Measurements from ENCODE around the gene S100A12.

The S100A12 gene

GRCh38 chr1:153396461-153396860 lies 21.0 kb upstream of the S100A12 start:
- DNase-seq = no peak

- DNase-seq = no peak
These were observed 20.4 kb upstream of the S100A12 start for GRCh38 chr1:153395776-153396175.

DNA sequence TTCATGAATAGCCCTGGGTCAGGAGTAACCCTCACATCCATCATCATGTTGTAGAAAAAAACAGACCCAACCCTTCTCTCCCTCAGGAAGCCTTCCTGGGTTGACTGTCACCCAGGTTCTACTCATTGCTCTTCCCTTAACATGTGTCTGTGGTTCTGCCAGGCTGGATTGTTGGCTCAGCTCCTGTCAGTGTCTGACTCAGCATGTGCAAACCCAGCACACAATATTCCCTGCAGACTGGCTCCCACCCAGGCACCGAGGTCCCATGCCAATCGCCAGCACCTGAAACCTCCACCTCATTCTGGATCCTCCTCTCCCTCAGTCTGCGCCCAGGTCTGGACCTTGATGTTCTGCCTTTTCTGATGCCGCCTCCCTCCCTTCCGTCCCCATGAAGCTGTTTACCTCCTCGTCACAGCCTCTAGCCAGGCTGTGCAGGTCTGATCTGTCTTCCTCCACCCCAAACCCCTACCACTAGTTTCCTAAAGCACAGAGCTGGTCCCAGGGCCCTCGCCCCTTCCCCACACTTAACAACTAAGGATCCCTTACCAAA lies 19.8 kb upstream of the S100A12 start:
- DNase-seq = no peak

DNA sequence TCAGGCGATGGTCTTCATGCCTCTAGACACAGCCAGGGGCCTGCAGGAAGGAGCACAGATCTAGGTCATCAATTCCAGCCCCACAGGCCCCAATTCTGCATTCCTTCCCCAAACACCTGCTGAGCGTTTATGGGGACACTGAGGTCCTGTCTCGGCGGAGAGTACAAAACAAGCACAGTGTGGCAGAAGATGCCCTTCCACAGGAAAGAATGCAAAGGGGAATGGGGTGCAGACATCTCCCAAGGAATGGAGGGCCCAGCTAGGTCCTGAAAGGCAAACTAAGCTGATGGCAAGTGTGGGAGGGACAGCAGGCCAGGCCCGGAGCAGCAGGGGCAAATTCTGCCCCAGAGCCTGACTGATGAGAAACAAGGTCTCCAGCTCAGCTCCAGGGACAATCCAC lies 19.0 kb upstream of the S100A12 start:
- no peak for DNase-seq

DNA sequence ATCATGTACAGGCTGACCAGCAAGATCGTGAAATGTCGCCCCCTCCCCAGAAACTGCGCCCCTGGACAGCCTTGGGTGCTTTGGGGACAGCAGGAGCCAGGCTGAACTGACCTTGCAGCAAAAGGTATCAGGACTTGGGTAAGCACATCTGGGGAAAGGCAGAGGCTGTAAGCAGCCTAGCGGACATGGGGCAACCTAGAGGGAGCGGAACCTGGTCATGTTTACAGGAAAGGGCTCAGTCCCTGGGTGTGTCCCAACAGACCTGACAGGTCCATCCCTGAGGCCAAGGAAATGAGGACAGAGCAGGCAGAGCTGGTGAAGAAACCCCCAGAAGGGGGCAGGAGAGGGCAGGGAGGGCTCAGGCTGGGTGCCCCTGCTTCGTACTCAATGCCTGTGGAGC lies 18.5 kb upstream of the S100A12 start:
- DNase-seq = no peak

DNA sequence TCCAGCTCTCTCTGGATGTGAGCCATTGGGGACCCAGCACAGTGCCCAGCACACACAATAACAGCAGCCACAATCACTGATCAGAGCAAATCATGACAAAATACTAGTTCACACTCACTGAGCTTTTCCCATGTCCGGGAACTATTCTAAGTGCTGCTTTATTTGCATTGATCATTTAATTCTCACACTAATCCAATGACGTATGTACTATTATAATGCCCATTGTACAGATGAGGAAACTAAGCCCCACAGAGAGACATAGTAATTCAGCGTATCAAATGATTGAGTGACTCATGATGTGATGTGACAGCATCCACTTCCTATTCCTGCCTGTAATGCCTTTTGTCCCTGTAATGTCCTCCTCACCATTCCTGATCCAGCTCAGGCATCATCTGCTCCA lies 17.4 kb upstream of the S100A12 start:
- no peak for DNase-seq

DNA sequence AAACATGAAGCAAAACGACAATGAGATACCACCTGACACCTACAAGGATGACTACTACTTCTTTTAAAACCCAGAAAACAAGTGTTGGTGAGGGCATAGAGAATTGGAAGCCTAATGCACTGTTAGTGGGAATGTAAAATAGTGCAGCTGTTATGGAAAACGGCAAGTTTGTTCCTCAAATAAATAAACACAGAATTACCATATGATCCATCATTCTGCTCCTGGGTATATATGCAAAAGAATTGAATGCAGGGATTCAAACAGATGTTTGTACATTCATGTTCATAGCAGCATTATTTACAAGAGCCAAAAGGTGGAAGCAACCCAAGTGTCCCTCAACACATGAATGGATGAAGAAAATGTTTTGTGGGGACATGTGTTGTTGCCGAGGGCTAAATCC lies 16.8 kb upstream of the S100A12 start:
- no peak for DNase-seq

GRCh38 chr1:153390938-153391710 lies 15.7 kb upstream of the S100A12 start, which contains the start of gene S100A8:
Gene S100A8, minus strand, starts transcription at chr1:153391073. Its CDS starts 538 bp downstream, at chr1:153390535.
- DNase-seq = no peak

GRCh38 chr1:153389973-153390879 lies 14.8 kb upstream of the S100A12 start:
- DNase-seq = no peak

DNA sequence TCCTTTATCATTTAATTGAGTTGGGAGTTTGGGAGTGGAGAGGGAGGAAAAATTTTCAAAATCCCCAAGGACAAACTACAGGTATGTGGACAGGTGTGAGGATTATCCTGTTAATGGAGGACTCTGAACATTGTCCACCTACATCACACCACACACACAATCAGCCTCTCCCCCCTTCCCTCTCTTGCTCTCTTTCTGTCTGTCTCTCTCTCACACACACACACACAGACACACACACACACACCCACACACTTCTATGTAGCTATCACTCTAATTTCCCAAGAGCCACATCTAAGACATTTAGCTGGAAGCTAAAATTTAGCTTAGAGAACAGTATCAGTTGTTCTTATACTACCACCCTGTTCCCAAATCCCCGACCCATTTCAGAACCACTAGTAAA lies 14.0 kb upstream of the S100A12 start:
- no peak for DNase-seq

GRCh38 chr1:153387785-153388184 lies 12.4 kb upstream of the S100A12 start:
- DNase-seq = no peak

DNA sequence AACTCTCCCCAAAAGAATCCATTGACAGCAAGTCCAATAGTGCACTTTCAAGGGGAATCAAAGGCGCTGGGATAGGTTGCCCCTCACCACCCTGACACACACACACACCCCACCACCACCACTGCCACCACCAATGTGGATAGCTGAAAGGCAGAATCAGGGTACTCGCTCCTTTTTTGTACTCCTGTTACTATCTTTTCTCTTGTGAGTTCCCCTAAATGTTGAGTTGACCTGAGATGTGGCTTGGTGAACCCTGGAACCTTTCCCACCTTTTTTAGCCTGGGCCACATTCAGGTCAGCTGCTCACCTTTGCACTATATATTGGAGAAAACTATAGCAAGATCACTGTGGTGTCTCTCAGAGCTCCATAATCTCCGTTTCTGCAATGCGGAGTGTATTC lies 11.6 kb upstream of the S100A12 start:
- no peak for DNase-seq

GRCh38 chr1:153386500-153386901 lies 11.1 kb upstream of the S100A12 start:
- no peak for DNase-seq

DNA sequence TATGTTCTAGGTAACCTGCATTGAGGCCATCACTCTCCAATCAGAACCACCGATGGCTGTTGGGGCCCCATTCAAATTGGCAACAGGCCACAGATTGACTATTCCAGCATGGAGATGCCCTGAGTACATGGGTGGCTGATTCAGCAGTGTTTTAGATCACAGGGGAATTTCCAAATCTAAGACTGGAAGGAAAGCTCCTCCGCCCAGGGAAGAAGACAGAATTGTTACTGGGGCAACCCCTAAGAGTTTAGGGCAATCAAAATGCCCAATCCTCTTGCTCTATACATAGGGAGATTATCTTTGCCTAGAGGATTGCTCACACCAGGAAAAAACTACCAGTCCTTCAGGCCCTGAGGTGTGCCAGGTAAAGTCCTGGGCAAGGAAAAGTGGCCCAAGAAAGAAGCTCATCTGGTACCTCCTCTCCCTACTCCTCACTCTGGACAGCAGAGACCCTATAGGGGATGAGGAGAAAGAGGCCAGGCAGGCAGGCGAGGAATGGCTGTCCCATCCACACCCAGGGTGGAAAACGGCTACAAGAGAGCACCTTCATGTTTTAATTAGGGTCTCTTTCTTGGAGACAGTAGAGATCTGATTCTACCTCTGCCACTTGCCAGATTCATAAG lies 9.6 kb upstream of the S100A12 start:
- DNase-seq = no peak

- no peak for DNase-seq
These were observed 5.3 kb upstream of the S100A12 start for GRCh38 chr1:153380711-153381110.

DNA sequence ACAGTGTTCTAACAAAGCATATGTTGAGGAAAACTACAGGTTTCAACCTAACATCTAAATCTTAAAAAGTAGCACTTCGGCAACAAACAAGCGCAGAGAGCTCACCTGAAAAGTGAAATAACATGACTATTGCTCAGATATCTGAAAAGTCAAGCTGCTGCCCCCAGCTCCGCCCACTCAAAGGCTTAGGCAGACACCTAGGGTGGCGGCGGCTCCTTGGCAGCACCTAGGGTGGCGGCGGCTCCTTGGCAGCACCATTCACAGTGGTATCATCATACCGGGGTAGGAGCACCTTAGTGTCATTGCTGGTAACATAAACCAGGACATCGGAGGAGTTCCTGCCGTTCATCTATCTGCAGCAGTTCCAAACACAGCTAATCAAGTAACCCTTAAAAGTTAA lies 4.2 kb upstream of the S100A12 start:
- no peak for DNase-seq

DNA sequence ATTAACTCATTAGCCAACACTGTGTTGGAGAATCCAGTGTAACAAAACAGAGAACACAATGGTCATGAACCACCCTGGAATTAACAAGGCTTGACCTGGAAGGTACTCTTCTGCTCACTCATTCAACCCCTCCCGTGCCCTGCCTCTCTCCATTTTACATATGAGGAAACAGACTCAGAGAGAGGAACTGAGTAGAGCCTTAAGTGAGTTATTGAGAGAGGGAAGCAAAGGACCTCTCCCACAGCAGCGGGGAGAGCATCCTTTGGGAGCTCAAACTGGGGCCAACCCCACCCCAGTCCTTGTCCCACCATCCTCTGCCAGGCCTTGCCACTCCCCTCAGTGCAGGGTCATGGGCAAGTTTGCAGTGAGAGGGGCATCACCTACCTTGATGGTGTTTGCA lies 1.4 kb downstream of the S100A12 start:
- no peak for DNase-seq

GRCh38 chr1:153372571-153372970 lies 2.9 kb downstream of the S100A12 start:
- DNase-seq = no peak

GRCh38 chr1:153371231-153371630 lies 4.2 kb downstream of the S100A12 start:
- no peak for DNase-seq

GRCh38 chr1:153370146-153370545 lies 5.3 kb downstream of the S100A12 start:
- no peak for DNase-seq

GRCh38 chr1:153368495-153368894 lies 6.9 kb downstream of the S100A12 start:
- DNase-seq = no peak

DNA sequence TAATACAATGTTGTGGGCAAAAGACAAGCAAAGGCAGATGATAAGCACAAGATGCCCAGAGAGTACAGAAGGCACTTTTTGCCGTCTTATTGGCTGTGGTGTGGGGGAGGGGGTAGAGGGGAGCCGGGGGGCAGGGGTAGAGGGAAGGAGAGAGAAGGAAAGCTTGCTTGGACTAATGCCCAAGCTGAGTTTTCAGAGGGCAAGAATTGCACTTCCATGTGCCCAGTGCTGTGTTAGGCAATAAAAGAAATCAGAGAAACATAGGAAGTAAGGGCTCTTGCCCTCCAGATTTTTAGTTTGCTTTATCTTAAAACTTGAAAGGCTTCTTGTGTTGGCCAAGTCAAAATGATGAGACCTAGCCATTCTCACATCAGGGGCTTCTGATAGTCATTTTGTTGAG lies 8.3 kb downstream of the S100A12 start:
- DNase-seq = no peak

DNA sequence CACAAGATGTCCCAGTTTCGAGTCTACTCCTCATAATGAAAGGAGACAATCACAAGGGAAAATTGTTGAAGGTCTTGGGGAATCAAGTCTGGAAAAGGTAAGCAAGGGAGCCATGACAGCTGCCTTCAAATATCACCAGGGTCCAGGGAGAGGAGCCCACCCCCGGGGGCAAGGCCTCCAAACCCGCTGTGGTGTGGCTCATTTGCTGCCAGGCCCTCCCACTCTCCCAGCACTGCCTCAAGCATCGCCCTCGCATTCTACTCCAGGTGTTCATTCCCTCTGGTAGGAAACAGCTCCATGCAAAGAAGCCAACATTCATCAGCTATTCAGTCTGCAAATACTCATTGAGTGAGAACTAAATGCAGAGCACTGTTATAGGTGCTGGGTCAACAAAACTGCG lies 9.2 kb downstream of the S100A12 start:
- DNase-seq = no peak
